GM12872 (cell line): Measurements from ENCODE around the gene KLHDC10.
A peak's percentile ranks its signal among the peaks of the same experiment; 100 is the strongest.

Source experiments
- CTCF ChIP-seq: IDR thresholded peaks from 3 replicates; pipeline ENCODE4 v1.5.1; 2011; ENCODE audit warnings: low read depth, mild to moderate bottlenecking, low read length, moderate library complexity; ENCODE audit not compliant: insufficient read depth

Gene KLHDC10

GRCh38 chr7:130040576-130040975 is 29.8 kb upstream of the KLHDC10 start:
- TF ChIP-seq CTCF = no peak

- no peak for TF ChIP-seq CTCF
Observed at GRCh38 chr7:130047831-130048230, 22.5 kb upstream of the KLHDC10 start.

DNA sequence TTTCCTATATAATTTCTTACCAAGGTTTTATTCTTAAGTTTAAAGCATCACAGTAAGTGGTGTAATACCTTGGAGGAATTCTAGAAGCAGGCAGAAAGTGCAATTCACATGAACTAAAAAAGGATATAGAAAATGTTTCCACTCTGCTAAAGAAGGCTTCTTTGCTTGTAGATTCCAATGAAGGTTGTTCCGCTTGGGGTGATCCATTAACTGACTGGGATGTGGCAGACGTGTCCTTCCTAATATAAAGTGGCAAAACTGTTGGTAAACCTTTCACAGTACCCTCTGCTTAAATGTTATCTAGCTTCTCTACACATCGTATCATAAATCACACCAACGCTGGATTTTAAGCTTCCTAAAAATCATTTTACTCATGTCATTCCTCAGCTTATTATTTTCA is 21.4 kb upstream of the KLHDC10 start:
- no peak for TF ChIP-seq CTCF

DNA sequence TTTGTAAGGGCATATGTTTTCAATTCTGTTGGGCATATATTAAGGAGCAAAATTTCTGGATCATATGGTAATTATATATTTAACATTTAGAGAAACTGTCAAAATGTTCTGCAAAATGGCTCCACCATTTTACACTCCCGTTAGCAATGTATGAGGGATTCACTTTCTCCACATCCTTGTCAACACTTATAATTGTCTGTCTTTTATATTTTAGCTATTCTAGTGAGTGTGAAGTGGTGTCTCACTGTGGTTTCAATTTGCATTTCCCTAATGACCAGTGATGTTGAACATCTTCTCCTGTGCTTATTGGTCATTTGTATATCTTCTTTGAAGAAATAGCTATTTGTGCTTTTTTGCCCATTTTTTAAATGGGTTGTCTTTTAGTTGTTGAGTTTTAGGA is 8.1 kb upstream of the KLHDC10 start:
- TF ChIP-seq CTCF = no peak

- peak; percentile 77 for TF ChIP-seq CTCF
Observed at GRCh38 chr7:130063036-130063435, 7.3 kb upstream of the KLHDC10 start.

- TF ChIP-seq CTCF = no peak
Observed at GRCh38 chr7:130065500-130066152, 4.7 kb upstream of the KLHDC10 start.

- TF ChIP-seq CTCF = no peak
Observed at GRCh38 chr7:130069179-130069977, 956 bp upstream of the KLHDC10 start.
